KOPT-K1 (cell line): ENCODE data around the gene SEC23A.
"Not testable (repeated sequence)": the region's sequence is repeated elsewhere in the genome, so short reads cannot be mapped to it uniquely, and the experiment has no call there.

Experiments
- H3K27ac ChIP-seq: fragments of 200-600 bp; sonication (generic); 2 replicates; pipeline ENCODE4 v1.5.1; 2016; ENCODE audit warnings: antibody characterized with exemption, mild to moderate bottlenecking, low read depth, low read length; ENCODE audit not compliant: poor library complexity, severe bottlenecking
- H3K36me3 ChIP-seq: fragments of 200-600 bp; sonication (generic); 2 replicates; pipeline ENCODE4 v1.5.1; 2017; ENCODE audit warnings: antibody characterized with exemption, mild to moderate bottlenecking, low read length, moderate library complexity; ENCODE audit not compliant: insufficient read depth
- H3K9me3 ChIP-seq: fragments of 200-600 bp; sonication (generic); 2 replicates; pipeline ENCODE4 v1.5.1; 2017; ENCODE audit warnings: antibody characterized with exemption, low read length, mild to moderate bottlenecking; ENCODE audit not compliant: insufficient read depth, poor library complexity, severe bottlenecking

Gene SEC23A

DNA sequence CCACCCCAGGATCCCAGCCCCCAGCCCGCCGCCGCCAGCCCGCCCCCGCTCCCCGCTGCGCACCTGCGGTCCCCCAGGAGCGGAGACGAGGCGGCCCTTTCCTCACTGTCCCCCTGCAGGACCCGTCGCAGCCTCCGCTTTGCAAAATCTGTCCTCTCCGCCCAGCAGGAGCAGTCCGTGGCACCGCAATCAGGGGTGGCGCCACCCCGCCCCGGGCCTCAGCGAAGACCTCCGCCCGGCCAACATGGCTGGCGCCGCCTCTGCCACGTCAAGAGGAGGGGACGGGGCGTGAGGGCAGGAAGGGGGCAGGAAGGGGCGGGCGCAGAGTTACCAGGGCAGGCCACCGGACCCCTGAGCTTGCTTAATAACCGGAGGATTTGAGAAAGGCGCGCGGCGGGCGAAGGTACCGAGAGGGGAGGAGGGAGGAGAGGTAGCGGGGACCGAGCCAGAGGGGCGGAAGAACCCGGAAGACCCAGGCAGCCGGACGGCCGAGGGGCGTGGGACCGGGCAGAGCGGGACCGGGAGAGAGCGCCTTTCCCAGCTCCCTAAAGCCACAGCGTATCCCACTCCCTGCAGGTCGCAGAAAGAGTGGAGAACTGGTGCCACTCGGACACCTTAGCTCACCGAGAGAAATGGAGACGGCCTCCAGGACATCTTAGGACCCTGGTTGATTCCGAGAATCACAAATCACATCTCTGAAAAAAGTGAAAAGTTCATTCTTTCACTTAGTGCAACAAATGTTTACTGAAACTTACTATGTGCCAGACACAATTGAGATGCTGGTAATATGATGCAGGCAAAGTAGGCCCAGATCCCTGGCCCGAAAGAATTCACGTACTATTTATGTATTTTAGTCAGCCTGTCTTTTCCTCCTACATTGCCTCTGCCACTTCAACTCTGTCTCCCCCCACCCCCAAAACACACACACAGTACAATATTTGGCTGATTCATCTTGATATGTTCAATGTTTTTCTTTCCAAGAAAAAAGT is at the start of gene SEC23A:
Gene SEC23A, minus strand, starts transcription at position 267 of the 989 bp plus-strand sequence. CDS start 7,117 bp downstream, outside the sequence.
- H3K9me3 ChIP-seq, result no peaks in the 10 kb centered on the region
- H3K36me3 ChIP-seq, result no peaks in the 10 kb centered on the region
- peak within 1 kb of the TSS; percentile 83 for H3K27ac ChIP-seq

GRCh38 chr14:39145266-39145966 is 42.4 kb upstream of the SEC23A start:
- Histone ChIP-seq H3K9me3 (peaks cover 16% of the 10 kb centered on the region), H3K36me3 (peaks cover 59% of the 10 kb centered on the region), H3K27ac (no peak overlapping the region)

DNA sequence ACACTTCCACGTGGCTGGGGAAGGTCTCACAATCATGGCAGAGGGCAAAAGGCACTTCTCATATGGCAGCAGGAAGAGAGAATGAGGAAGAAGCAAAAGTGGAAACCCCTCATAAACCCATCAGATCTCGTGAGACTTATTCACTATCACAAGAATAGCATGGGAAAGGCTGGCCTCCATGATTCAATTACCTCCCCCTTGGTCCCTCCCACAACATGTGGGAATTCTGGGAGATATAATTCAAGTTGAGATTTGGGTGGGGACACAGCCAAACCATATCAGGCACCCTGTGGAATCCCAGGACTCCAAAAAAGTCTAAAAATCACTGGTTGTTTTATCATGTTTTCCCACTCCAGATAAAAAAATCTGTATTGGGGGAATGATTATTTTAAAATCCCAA is 40.2 kb upstream of the SEC23A start:
- H3K36me3 ChIP-seq, result peaks cover 60% of the 10 kb centered on the region
- not testable (repeated sequence) for H3K27ac ChIP-seq
- H3K9me3 ChIP-seq, result peaks cover 16% of the 10 kb centered on the region

DNA sequence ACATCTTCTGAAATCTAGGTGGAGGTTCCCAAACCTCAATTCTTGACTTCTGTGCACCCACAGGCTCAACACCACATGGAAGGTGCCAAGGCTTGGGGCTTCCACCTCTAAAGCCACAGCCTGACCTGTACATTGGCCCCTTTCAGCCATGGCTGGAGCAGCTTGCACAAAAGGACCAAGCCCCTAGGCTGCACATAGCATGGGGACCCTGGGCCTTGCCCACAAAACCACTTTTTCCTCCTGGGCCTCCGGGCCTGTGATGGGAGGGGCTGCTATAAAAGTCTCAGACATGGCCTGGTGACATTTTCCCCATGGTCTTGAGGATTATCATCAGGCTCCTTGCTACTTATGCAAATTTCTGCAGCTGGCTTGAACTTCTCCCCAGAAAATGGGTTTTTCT is 38.6 kb upstream of the SEC23A start:
- Histone ChIP-seq H3K9me3 (peaks cover 16% of the 10 kb centered on the region), H3K36me3 (peaks cover 60% of the 10 kb centered on the region)
- not testable (repeated sequence) for H3K27ac ChIP-seq

DNA sequence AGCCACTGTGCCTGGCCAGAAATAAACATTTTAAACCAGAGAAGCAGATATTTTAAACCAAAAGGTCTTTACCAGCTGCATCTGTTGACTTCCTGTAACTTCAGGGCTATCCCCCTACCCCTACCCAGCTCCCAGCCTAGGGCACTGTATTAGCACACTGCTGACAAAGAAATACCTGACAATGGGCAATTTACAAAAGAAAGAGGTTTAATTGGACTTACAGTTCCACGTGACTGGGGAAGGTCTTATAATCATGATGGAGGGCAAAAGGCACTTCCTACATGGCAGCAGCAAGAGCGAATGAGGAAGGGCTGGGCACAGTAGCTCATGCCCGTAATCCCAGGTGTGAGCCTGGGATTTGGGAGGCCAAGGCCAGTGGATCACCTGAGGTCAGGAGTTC is 37.1 kb upstream of the SEC23A start:
- Histone ChIP-seq H3K36me3 (peaks cover 65% of the 10 kb centered on the region), H3K27ac (no peak overlapping the region), H3K9me3 (peaks cover 16% of the 10 kb centered on the region)

GRCh38 chr14:39138440-39138839 is 35.4 kb upstream of the SEC23A start:
- Histone ChIP-seq H3K9me3 (peaks cover 16% of the 10 kb centered on the region), H3K27ac (no peak overlapping the region), H3K36me3 (peaks cover 83% of the 10 kb centered on the region)

DNA sequence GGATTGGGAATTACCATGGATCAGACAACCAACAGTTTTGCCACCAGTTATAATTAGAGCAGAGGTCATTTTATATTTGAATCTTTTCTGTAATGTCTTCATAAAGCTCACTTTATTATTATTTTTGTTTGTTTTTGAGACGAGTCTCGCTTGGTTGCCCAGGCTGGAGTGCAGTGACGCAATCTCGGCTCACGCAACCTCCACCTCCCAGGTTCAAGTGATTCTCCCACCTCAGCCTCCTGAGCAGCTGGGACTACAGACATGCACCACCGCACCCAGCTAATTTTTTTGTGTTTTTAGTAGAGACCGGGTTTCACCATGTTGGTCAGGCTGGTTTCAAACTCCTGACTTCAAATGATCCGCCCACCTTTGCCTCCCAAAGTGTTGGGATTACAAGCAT is 34.8 kb upstream of the SEC23A start:
- Histone ChIP-seq H3K9me3 (peaks cover 16% of the 10 kb centered on the region), H3K36me3 (peaks cover 85% of the 10 kb centered on the region)
- not testable (repeated sequence) for H3K27ac ChIP-seq

GRCh38 chr14:39122330-39123138 is 19.5 kb upstream of the SEC23A start:
- H3K27ac ChIP-seq, result no peak overlapping the region
- no peaks in the 10 kb centered on the region for H3K9me3 ChIP-seq
- peaks cover 93% of the 10 kb centered on the region for H3K36me3 ChIP-seq

- Histone ChIP-seq H3K9me3 (no peaks in the 10 kb centered on the region), H3K27ac (peak within 1 kb of the TSS; percentile 68), H3K36me3 (peaks cover 22% of the 10 kb centered on the region)
Observed at GRCh38 chr14:39114073-39114838, 11.2 kb upstream of the SEC23A start, which contains the start of gene GEMIN2. TSS of gene GEMIN2 (plus strand) at chr14:39114323. CDS start at chr14:39114339, 16 bp downstream.

GRCh38 chr14:39113685-39114072 is 10.6 kb upstream of the SEC23A start:
- Histone ChIP-seq H3K9me3 (no peaks in the 10 kb centered on the region), H3K27ac (peak overlapping the region; percentile 68), H3K36me3 (peaks cover 16% of the 10 kb centered on the region)

DNA sequence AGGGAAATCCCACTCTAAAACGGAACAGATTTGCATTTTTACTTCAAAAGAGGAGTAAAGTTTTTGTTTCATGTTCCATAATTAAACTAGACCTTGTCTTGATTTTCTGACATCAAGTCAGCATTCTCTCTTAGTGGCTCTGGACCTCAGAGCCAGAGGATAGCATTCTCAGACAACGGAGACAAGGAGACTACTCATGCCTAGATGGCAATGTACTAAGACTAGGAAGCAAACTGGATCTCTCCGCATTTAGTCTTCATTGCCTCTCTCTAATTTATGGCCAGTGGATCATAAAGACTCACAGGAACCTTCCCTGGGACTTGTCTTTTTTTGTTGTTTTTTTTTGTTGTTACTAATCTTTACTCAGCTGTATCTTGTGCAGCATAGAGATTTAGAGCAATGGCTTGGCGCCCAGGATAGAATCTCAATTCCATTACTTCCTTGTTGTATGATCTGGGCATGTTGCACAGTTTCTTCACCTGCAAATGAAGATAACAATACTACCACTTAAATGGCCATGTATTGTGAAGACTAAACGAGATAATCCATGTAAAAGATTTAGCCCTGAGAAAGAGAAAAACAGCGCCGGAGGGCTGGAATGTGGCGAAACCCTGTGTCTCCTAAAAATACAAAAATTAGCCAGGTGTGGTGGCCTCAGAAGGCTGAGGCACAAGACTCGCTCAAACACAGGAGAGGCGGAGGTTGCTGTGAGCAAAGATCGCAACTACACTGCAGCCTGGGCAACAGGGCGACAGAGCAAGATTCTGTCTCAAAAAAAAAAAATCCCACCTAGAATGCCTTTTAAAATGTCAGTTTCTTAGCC is 7.1 kb upstream of the SEC23A start:
- Histone ChIP-seq H3K27ac (no peak overlapping the region), H3K9me3 (no peaks in the 10 kb centered on the region), H3K36me3 (no peaks in the 10 kb centered on the region)

DNA sequence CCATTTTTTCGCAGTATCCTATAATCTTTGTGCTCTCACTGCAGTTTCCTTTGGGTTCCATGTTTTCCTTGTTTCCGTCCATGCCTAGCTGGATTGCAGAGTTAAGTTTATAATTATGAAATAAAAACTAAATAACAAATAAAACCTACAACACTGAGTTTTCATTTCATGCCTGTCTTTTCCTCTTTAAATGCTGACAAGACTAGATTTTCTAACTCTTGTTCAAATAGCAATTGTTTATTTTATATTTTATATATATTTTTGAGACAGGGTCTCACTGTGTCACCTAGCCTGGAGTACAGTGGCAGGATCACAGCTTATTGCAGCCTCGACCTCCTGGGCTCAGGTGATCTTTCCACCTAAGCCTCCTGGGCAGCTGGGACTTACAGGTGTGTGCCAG is 5.8 kb upstream of the SEC23A start:
- Histone ChIP-seq H3K36me3 (no peaks in the 10 kb centered on the region), H3K9me3 (no peaks in the 10 kb centered on the region), H3K27ac (no peak overlapping the region)

DNA sequence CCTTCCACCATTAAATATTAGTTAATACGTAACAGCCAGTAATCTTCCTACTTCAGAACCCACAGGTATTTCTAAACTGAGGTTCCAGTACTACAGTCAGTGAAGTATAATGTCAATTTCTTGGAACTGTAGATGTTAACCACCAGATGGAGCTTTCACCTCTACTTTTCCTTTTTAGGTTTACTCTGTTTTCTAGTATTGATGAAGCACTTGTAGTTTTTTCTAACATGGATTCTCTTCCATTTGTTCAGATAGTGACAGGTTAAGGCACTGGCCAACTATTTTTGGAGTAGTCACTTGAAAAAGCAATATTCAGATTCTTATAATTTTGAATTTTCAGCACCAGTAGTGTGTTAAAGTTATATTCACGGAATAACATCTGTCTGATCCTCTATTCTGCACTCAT is 4.6 kb upstream of the SEC23A start:
- Histone ChIP-seq H3K27ac (no peak overlapping the region), H3K36me3 (no peaks in the 10 kb centered on the region), H3K9me3 (no peaks in the 10 kb centered on the region)
